ENCODE data around the gene NAA38. TPM values are rescaled to one million over a fixed set of nuclear protein-coding genes. Genes with fewer than 3 reads are reported as not detected.

Gene NAA38
- total and polyA plus RNA-seq, 2 donors (not counting 1 experiment from before 2014, with no cell fraction given), result 20.0 to 80.5 TPM

DNA sequence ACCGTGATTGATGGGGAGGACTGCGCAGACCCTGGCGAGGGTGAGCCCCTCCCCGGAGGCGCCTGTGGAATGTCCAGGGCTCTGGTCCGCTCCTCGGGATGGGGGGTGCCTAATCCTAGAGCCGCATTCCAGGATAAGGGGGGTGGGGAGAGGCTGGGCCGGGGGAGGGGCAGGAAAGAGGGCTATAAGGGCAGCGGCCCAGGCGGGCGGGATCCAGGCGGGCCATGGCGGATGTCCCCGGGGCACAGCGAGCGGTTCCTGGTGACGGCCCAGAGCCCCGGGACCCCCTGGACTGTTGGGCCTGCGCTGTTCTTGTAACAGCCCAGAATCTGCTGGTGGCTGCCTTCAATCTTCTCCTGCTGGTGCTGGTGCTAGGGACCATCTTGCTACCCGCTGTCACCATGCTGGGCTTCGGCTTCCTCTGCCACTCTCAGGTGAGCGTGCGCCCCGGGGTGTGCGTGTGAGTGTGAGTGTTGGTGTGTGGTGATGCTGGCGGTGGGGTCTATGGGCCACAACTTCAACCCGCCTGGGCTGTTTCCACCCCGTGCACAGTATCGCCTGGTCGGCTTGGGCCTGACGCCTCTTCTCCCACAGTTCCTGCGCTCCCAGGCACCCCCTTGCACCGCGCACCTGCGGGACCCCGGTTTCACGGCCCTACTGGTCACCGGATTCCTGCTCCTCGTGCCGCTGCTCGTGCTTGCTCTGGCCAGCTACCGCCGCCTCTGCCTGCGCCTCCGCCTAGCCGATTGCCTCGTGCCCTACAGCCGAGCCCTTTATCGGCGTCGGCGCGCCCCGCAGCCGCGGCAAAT is 2.3 kb downstream of the NAA38 start, which contains the start of gene TMEM88:
TMEM88 (plus strand) TSS at position 216 of the 809 bp plus-strand sequence; CDS start at position 225, 9 bp downstream.
- Histone ChIP-seq H3K27me3 (replicated peaks in 1 of 4; ENCODE audit: control extremely low read depth in 1 of 4, control insufficient read depth in 3 of 4, insufficient read depth in 4 of 4, low read length in 3 of 4) (no peaks in the 10 kb centered on the region), H3K27ac (ENCODE audit: low read length in 2 of 2) (no peak within 1 kb of the TSS), H2AFZ (ENCODE audit: insufficient read depth, low read depth, low read length, poor library complexity, severe bottlenecking) (no peak within 1 kb of the TSS), H3K79me2 (ENCODE audit: control insufficient read depth, insufficient read depth, low read length) (peaks cover 9% of the 10 kb centered on the region), H3K9ac (ENCODE audit: low read length) (peak within 1 kb of the TSS; percentile 82), H3K4me2 (replicated peaks; ENCODE audit: low read depth, low read length, poor library complexity, severe bottlenecking) (peak within 1 kb of the TSS; percentile 83), H3K9me3 (ENCODE audit: control extremely low read depth in 1 of 3, control insufficient read depth in 2 of 3, insufficient read depth in 1 of 3, low read length in 2 of 3) (no peaks in the 10 kb centered on the region), H3K36me3 (replicated peaks in 1 of 2; ENCODE audit: control extremely low read depth in 1 of 2, control insufficient read depth in 1 of 2, extremely low read depth in 1 of 2, insufficient read depth in 2 of 2, low read length in 1 of 2) (peaks cover 0 to 9% of the 10 kb centered on the region in 2 experiments), H3K4me3 (ENCODE audit: control extremely low read depth in 1 of 5, extremely low read depth in 1 of 5, insufficient read depth in 1 of 5, low read depth in 2 of 5, low read length in 4 of 5) (peak within 1 kb of the TSS in 1 of 5 experiments; percentile 92), H3K4me1 (ENCODE audit: control insufficient read depth in 2 of 2, insufficient read depth in 2 of 2, low read length in 2 of 2) (peaks cover 27 to 45% of the 10 kb centered on the region in 2 donors), H4K20me1 (ENCODE audit: control insufficient read depth, insufficient read depth, low read length, poor library complexity, severe bottlenecking) (peaks cover 37% of the 10 kb centered on the region)
- Mint-ChIP-seq H3K27me3 (no peaks in the 10 kb centered on the region), H3K4me3 (no peak within 1 kb of the TSS), H3K4me1 (peaks cover 22% of the 10 kb centered on the region), H3K27ac (no peak within 1 kb of the TSS), H3K9me3 (ENCODE audit: insufficient read depth) (no peaks in the 10 kb centered on the region)
- TF ChIP-seq EZH2 (IDR thresholded peaks at IDR 0.05; ENCODE audit: borderline replicate concordance, insufficient read depth, low read depth, low read length, poor library complexity, severe bottlenecking) (no peak), CTCF (IDR thresholded peaks at IDR 0.05) (no peak)
- intact Hi-C loops (cut with micrococcal nuclease), result loop anchor here (5.0 kb wide), 4 partner anchors 62 to 603 kb away; partner anchors contain the start of genes CTDNEP1, ELP5, RNF227 and TP53
- CTCF ChIA-PET, result interaction anchor here (2.6 kb wide), 2 partner anchors 13 to 18 kb away, joined by 26 to 53 read pairs; no protein-coding TSS in a partner anchor
- 92% methylated on average over 46 of the region's 57 CpGs for WGBS (ENCODE audit: insufficient coverage)
- DNase-seq (peak; percentile 60), ATAC-seq (ENCODE audit: low read depth) (no peak)
- POLR2A ChIA-PET, result interaction anchor here (0.6 to 0.7 kb wide), 3 partner anchors 9 to 20 kb away, joined by 4 to 8 read pairs (median 4); no protein-coding TSS in a partner anchor

Data from B cell (primary cell).